HL-60 (cell line): ENCODE results near the gene STRIP2.

Experiments used
- DNase-seq, 2 experiments: peaks; one replicate each; pipeline ENCODE4 v3.0.0-alpha.2; 2010 to 2020; ENCODE audit warnings: low read depth in 1 of 2, low spot score in 1 of 2
- H3K27ac ChIP-seq: fragments of 250-450 bp; sonication (Bioruptor Pico); replicated peaks from 2 replicates; pipeline ENCODE4 v1.5.1; 2020; ENCODE audit warnings: mild to moderate bottlenecking, moderate library complexity
- H3K27me3 ChIP-seq: fragments of 250-450 bp; sonication (Bioruptor Pico); 2 replicates; pipeline ENCODE4 v1.5.1; 2021; ENCODE audit warnings: mild to moderate bottlenecking, moderate library complexity; ENCODE audit not compliant: insufficient read depth, poor library complexity, severe bottlenecking
- H3K4me3 ChIP-seq: replicated peaks from 2 replicates; pipeline ENCODE4 v1.5.1; 2011; ENCODE audit warnings: mild to moderate bottlenecking, control low read depth, low read length; ENCODE audit not compliant: insufficient read depth
- CTCF ChIP-seq: IDR thresholded peaks from one replicate; pipeline ENCODE4 v1.5.1; 2011; ENCODE audit warnings: low read length, control low read depth, inconsistent platforms; ENCODE audit not compliant: insufficient read depth
- GABPA ChIP-seq: IDR thresholded peaks from 2 replicates; pipeline ENCODE4 v1.6.1; 2012; ENCODE audit warnings: low read depth
- POLR2AphosphoS5 ChIP-seq: IDR thresholded peaks from 2 replicates; pipeline ENCODE4 v1.6.1; 2012; ENCODE audit warnings: low read depth
- REST ChIP-seq: IDR thresholded peaks from 2 replicates; pipeline ENCODE4 v1.6.1; 2012; ENCODE audit warnings: low read depth; ENCODE audit not compliant: insufficient replicate concordance
- SPI1 ChIP-seq: IDR thresholded peaks from 2 replicates; pipeline ENCODE4 v1.6.1; 2012; ENCODE audit warnings: low read depth, mild to moderate bottlenecking, borderline replicate concordance

The STRIP2 gene

GRCh38 chr7:129421717-129422250 lies 12.4 kb upstream of the STRIP2 start:
- Histone ChIP-seq H3K27me3 (no peaks in the 10 kb centered on the region), H3K27ac (no peak overlapping the region), H3K4me3 (no peak overlapping the region)
- TF ChIP-seq CTCF: no peak
- DNase-seq: no peak

- no peak for DNase-seq
- TF ChIP-seq CTCF (no peak), SPI1 (no peak), GABPA (no peak), POLR2AphosphoS5 (no peak), REST (no peak)
- no peak overlapping the region for H3K27ac ChIP-seq
- no peak overlapping the region for H3K4me3 ChIP-seq
- no peaks in the 10 kb centered on the region for H3K27me3 ChIP-seq
Measured at GRCh38 chr7:129422727-129423126, 11.5 kb upstream of the STRIP2 start.

GRCh38 chr7:129423700-129424410 lies 10.4 kb upstream of the STRIP2 start:
- TF ChIP-seq REST: no peak
- no peak for TF ChIP-seq CTCF
- TF ChIP-seq POLR2AphosphoS5: no peak
- TF ChIP-seq SPI1: no peak
- TF ChIP-seq GABPA: no peak

GRCh38 chr7:129426482-129426881 lies 7.8 kb upstream of the STRIP2 start:
- DNase-seq: no peak
- Histone ChIP-seq H3K27me3 (no peaks in the 10 kb centered on the region), H3K27ac (no peak overlapping the region), H3K4me3 (no peak overlapping the region)
- TF ChIP-seq REST: no peak
- TF ChIP-seq POLR2AphosphoS5: no peak
- TF ChIP-seq CTCF: no peak
- TF ChIP-seq SPI1: no peak

More at GRCh38 chr7:129423700-129424410, 10.4 kb upstream of the STRIP2 start:
- no peak overlapping the region for H3K27ac ChIP-seq
- no peak overlapping the region for H3K4me3 ChIP-seq
- H3K27me3 ChIP-seq: no peaks in the 10 kb centered on the region
- no peak for DNase-seq
